GM10266 (cell line): ENCODE results near the gene RIMKLB.
"Not testable (repeated sequence)": the region's sequence is repeated elsewhere in the genome, so short reads cannot be mapped to it uniquely, and the experiment has no call there.

Experiments used
- DNase-seq: peaks from one replicate; pipeline ENCODE4 v3.0.0; 2012; ENCODE audit errors: extremely low spot score
- CTCF ChIP-seq: IDR thresholded peaks from 2 replicates; pipeline ENCODE4 v1.5.1; 2012; ENCODE audit warnings: mild to moderate bottlenecking, low read depth; ENCODE audit not compliant: control insufficient read depth, insufficient read depth; ENCODE audit errors: missing control alignments

Gene RIMKLB

GRCh38 chr12:8796831-8797626 is 99.2 kb downstream of the RIMKLB start:
- no peak for DNase-seq
- no peak for TF ChIP-seq CTCF

DNA sequence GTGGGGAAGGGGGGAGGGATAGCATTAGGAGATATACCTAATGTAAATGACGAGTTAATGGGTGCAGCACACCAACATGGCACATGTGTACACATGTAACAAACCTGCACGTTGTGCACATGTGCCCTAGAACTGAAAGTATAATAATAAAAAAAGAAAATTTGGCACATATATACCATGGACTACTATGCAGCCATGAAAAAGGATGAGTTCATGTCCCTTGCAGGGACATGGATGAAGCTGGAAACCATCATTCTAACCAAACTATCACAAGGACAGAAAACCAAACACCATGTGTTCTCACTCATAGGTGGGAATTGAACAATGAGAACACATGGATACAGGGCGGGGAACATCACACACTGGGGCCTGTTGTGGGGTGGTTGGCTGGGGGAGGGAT is 103.4 kb downstream of the RIMKLB start:
- DNase-seq: not testable (repeated sequence)

- DNase-seq: not testable (repeated sequence)
These were observed 107.0 kb downstream of the RIMKLB start for GRCh38 chr12:8804833-8805232.

DNA sequence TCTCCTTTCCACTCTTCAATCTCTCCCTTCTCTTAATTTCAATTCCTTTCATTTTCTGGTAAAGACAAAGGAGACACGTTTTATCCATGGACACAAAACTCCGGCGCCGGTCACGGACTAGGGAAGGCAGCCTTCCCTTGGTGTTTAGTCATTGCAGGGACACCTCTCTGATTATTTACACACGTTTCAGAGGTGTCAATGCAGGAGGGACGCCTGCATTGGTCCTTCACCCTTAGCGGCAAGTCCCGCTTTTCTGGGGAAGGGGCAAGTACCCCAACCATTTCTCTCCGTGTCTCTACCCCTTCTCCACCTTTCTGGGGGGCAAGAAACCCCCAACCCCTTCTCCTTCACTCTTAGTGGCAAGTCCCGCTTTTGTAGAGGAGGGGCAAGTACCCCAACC is 107.7 kb downstream of the RIMKLB start:
- not testable (repeated sequence) for DNase-seq

DNA sequence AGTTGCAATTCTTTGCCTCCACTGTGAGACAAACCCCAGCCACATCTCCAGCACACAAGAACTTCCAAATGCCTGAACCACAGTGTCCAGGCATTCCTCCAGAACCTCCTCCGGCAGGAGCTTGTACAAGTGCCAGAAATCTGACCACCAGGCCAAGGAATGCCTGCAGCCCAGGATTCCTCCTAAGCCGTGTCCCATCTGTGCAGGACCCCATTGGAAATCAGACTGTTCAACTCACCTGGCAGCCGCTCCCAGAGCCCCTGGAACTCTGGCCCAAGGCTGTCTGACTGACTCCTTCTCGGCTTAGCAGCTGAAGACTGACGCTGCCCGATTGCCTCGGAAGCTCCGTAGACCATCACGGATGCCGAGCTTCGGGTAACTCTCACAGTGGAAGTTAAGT is 109.3 kb downstream of the RIMKLB start:
- DNase-seq: not testable (repeated sequence)

GRCh38 chr12:8810112-8810511 is 112.3 kb downstream of the RIMKLB start:
- DNase-seq: not testable (repeated sequence)

DNA sequence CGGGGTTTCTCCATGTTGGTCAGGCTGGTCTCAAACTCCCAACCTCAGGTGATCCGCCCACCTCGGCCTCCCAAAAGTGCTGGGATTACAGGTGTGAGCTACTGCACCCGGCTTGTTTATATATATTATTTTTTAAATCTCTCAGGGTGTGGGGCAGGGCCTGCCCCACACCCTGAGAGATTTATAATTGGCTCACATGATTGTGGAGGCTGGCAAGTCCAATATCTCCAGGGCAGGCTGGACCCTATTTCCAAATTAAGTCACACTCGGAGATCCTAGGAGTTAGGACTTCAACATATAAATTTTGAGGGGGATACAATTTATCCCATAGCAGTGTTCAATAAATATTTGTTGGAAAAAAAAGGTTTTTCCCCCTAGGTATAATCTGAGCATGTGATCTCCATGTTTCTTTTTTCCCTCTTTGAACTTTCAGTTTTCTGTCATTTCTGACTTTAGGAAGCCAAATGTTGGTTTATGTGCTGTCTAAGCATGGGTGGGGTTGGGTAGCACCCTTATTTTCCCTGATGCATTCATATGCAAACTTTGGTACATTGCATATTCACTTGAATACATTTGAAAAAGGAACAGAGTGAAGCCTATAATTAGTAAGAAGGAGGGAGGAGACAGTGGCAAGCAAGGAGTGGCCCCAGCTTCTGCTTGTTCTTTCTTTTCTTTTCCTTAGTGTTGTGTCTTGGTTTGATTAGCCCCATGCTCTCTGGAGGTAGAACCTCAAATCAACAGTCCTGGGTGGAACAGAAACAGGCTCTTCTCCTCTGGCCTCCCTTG is 116.0 kb downstream of the RIMKLB start:
- no peak for TF ChIP-seq CTCF
- no peak for DNase-seq

GRCh38 chr12:8816448-8817050 is 118.8 kb downstream of the RIMKLB start:
- DNase-seq: no peak

GRCh38 chr12:8817856-8818255 is 120.1 kb downstream of the RIMKLB start:
- TF ChIP-seq CTCF: no peak
- no peak for DNase-seq

More at GRCh38 chr12:8816448-8817050, 118.8 kb downstream of the RIMKLB start:
- TF ChIP-seq CTCF: no peak

- no peak for TF ChIP-seq CTCF
- DNase-seq: no peak
These were observed 120.7 kb downstream of the RIMKLB start for GRCh38 chr12:8818526-8818925.
